Suprapubic skin (tissue), 3 donors: ENCODE measurements around the gene SPINK6.

Experiments
- POLR2A ChIP-seq, 2 donors: fragments of 450-650 bp; IDR thresholded peaks; one replicate each; pipeline ENCODE4 v1.6.1; 2017; ENCODE audit warnings: antibody characterized with exemption in 2 of 2, mild to moderate bottlenecking in 2 of 2, moderate library complexity in 2 of 2
- TF ChIP-seq, protein P1 (sequence below), 2 donors: fragments of 200-600 bp in 1 of 2; fragments of 450-650 bp in 1 of 2; sonication (generic) in 1 of 2; IDR thresholded peaks; one replicate each; pipeline ENCODE4 v1.5.1; 2016 to 2019; ENCODE audit warnings: antibody characterized with exemption in 2 of 2, mild to moderate bottlenecking in 1 of 2, moderate library complexity in 1 of 2

DNA sequence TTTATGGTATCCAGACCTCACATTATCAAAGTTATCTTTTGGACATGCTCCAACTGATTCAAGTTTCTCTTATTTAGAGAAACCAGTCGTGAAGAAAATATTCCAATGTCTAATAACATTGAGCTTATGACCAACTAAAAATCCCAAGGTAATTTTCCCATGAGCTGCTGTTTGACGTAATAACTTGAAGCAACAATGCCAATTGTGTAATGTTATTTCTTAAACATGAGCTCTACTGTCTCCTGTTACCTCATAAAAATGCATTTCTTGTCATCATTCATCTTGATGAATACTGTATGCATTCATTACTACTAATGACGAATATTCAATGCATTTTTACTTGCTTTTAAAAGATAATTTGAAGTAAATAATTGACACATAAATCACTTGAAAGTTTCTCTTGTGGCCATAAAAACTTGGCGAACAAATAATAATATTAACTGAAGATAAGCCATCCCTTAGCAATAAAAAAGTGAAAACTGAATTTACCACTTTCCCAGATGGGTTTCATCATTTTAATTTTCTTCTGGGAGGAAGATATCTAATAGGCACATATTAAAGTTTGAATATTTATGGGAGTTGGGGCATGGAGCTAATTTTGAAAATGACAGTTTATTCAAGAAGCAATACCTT lies 35.1 kb downstream of the SPINK6 start:
- TF ChIP-seq, protein P1, sequence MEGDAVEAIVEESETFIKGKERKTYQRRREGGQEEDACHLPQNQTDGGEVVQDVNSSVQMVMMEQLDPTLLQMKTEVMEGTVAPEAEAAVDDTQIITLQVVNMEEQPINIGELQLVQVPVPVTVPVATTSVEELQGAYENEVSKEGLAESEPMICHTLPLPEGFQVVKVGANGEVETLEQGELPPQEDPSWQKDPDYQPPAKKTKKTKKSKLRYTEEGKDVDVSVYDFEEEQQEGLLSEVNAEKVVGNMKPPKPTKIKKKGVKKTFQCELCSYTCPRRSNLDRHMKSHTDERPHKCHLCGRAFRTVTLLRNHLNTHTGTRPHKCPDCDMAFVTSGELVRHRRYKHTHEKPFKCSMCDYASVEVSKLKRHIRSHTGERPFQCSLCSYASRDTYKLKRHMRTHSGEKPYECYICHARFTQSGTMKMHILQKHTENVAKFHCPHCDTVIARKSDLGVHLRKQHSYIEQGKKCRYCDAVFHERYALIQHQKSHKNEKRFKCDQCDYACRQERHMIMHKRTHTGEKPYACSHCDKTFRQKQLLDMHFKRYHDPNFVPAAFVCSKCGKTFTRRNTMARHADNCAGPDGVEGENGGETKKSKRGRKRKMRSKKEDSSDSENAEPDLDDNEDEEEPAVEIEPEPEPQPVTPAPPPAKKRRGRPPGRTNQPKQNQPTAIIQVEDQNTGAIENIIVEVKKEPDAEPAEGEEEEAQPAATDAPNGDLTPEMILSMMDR (IDR thresholded peaks at IDR 0.05): no peak
- TF ChIP-seq POLR2A (IDR thresholded peaks at IDR 0.05): no peak
